ENCODE results near the gene PSME1. TPM values are rescaled to one million over a fixed set of nuclear protein-coding genes. Genes with fewer than 3 reads are reported as not detected.

PSME1 gene
- total RNA-seq, 1 experiment from 2014 or later = 191 TPM

DNA sequence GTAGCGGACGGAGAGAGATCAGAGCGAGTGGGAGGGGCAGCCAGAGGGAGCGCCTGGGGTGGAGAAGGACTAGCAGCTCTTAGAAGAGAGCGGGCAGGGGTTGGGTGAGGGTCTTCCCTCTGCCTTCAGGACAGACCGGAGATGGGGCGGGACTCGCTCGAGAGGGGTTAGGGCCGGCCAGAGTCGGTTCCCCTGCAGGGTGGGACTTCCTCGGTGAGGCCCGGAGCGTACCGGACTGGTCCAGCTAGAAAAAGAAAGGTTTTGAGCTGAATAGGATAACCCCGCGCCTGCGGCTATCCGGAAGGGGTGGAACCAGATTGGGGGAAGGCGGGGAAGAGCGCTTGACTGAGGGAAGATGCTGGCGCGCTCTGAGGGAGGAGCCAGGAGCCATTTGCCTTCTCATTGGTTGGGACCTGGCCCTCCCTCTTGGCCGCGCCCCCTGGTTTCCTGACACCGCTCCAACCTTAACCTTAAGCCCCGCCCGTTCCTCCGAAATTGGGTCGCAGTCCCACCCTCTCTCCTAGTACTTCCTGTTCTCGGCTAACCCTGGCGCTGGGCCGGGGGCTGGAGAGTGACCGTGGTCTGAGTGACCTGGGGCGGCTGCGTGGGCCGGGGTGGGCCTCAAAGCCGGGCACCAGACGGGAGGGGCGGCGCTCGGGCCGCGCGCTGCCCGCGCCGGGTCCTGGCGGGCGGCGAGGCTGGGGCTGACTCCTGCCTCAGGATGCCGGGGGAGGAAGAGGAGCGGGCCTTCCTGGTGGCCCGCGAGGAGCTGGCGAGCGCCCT, 11.2 kb downstream of the PSME1 start, which contains the start of gene RNF31:
RNF31 (plus strand) TSS at position 521 of the 783 bp plus-strand sequence; CDS start at position 722, 201 bp downstream.
- peak; percentile 100 for DNase-seq (ENCODE audit: low read depth)

- DNase-seq (ENCODE audit: low read depth) = no peak
Measured at GRCh38 chr14:24147761-24148428, 11.9 kb downstream of the PSME1 start.

GRCh38 chr14:24149302-24149969, 13.4 kb downstream of the PSME1 start:
- DNase-seq (ENCODE audit: low read depth) = no peak

DNA sequence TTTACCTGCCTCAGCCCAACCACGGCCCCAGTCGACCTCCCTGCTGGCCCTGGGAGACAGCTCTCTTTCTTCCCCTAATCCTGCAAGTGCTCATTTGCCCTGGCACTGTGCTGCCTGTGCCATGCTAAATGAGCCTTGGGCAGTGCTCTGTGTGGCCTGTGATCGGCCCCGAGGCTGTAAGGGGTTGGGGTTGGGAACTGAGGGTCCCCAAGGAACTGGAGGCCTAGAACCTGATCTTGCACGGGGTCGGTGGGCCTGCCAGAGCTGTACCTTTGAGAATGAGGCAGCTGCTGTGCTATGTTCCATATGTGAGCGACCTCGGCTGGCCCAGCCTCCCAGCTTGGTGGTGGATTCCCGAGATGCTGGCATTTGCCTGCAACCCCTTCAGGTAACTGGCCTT, 14.1 kb downstream of the PSME1 start:
- no peak for DNase-seq (ENCODE audit: low read depth)

- DNase-seq (ENCODE audit: low read depth) = no peak
Measured at GRCh38 chr14:24150567-24150966, 14.6 kb downstream of the PSME1 start.

DNA sequence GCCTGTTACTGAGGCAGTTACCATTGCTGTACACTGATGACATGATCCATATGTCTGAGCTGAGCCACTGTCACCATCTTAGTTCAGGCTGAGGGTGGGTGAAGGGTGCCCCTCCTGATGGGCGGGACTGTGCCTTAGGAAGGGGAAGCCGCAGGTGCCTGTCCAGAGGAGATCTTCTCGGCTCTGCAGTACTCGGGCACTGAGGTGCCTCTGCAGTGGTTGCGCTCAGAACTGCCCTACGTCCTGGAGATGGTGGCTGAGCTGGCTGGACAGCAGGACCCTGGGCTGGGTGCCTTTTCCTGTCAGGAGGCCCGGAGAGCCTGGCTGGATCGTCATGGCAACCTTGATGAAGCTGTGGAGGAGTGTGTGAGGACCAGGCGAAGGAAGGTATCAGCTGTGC, 15.0 kb downstream of the PSME1 start:
- DNase-seq (ENCODE audit: low read depth) = no peak

- DNase-seq (ENCODE audit: low read depth) = no peak
Measured at GRCh38 chr14:24151404-24152080, 15.5 kb downstream of the PSME1 start.

DNA sequence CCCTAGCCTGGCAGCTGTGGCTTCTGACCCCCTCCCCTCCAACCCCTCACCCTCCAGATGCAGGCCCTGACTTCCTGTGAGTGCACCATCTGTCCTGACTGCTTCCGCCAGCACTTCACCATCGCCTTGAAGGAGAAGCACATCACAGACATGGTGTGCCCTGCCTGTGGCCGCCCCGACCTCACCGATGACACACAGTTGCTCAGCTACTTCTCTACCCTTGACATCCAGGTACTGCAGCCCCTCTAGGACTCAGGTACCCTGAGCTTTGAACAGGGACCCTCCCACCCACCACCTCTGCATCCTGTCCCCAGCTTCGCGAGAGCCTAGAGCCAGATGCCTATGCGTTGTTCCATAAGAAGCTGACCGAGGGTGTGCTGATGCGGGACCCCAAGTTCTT, 19.1 kb downstream of the PSME1 start:
- no peak for DNase-seq (ENCODE audit: low read depth)

GRCh38 chr14:24156840-24157239, 20.8 kb downstream of the PSME1 start:
- no peak for DNase-seq (ENCODE audit: low read depth)

- no peak for DNase-seq (ENCODE audit: low read depth)
Measured at GRCh38 chr14:24157331-24157730, 21.3 kb downstream of the PSME1 start.

DNA sequence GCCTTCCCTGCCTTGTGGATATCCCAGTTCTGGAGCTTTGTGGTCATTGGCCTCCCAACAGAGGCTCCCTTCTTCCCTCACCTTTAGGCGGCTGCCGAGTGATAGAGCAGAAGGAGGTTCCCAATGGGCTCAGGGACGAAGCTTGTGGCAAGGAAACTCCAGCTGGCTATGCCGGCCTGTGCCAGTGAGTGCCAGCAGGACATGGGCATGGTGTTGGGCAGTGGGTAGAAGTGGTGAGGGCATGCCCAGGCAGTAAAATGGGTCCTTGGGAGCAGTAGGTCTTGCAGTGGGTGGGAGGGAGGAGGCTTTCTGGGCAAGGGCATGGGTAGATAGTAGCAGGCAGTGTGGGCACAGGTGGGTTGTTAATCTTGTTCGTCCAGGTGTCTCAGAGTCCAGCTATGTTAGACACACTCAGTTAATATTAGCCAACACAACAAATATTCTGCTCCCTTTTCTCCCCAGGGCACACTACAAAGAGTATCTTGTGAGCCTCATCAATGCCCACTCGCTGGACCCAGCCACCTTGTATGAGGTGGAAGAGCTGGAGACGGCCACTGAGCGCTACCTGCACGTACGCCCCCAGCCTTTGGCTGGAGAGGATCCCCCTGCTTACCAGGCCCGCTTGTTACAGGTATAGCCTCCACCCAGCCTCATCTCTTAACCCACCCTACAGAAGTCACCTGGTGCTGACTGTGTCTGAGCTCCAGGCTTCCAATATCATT, 23.9 kb downstream of the PSME1 start:
- no peak for DNase-seq (ENCODE audit: low read depth)

DNA sequence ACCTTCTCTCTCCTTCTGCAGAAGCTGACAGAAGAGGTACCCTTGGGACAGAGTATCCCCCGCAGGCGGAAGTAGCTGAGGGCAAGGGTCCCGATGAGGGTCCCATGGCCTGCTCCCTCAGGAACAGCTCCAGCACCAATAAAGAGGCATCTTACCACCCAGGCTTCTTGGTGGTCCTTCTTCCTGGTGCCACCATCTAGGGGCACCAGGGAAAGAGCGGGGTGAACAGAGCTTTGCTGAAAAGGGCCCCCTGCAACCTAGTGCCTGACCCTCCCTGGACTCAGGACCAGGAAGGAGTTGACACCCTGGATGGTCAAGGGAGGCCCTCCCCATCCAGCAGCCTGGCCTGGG, 24.5 kb downstream of the PSME1 start:
- DNase-seq (ENCODE audit: low read depth) = no peak

GRCh38 chr14:24160850-24161804, 25.1 kb downstream of the PSME1 start, which contains the start of gene IRF9:
IRF9 (plus strand) TSS chr14:24161265; CDS start chr14:24162145, 880 bp downstream.
- peak; percentile 97 for DNase-seq (ENCODE audit: low read depth)

GRCh38 chr14:24162093-24162492, 26.1 kb downstream of the PSME1 start:
- DNase-seq (ENCODE audit: low read depth) = no peak

DNA sequence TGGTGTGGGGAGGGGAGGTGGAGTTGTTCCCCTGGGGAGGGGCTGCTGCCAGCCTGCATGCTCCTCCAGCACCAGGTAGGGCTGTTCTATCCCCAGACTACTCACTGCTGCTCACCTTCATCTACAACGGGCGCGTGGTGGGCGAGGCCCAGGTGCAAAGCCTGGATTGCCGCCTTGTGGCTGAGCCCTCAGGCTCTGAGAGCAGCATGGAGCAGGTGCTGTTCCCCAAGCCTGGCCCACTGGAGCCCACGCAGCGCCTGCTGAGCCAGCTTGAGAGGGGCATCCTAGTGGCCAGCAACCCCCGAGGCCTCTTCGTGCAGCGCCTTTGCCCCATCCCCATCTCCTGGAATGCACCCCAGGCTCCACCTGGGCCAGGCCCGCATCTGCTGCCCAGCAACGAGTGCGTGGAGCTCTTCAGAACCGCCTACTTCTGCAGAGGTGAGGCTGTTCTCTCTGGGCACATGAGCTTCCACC, 28.6 kb downstream of the PSME1 start:
- DNase-seq (ENCODE audit: low read depth) = no peak

GRCh38 chr14:24165785-24166184, 29.8 kb downstream of the PSME1 start:
- DNase-seq (ENCODE audit: low read depth) = no peak

GRCh38 chr14:24167469-24168114, 31.6 kb downstream of the PSME1 start:
- no peak for DNase-seq (ENCODE audit: low read depth)

- no peak for DNase-seq (ENCODE audit: low read depth)
Measured at GRCh38 chr14:24171422-24172260, 35.6 kb downstream of the PSME1 start, which contains the start of gene REC8. REC8 (plus strand) TSS chr14:24172080; CDS start chr14:24172553, 473 bp downstream.

All from Daoy (cell line).